ENCODE data around the gene GRIK3.

Gene GRIK3

DNA sequence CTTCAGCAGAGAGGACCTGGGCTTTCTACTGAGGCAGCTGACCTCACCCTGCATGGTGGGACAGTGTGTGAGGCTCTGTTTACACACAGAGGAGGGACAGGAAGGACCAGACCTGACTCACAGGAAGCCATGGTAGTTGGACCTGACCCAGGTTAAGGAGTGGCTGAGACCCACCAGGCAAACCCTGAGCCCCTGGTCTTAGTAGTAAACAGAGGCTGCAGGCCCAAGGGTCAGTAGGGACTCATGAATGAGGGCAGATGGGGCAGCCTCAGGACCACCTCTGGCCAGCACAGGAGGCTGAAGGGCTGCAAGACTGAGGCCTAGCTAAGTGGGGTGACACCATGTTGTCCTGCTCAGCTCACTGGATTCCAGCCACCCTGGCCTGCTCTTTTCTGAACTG, 273.2 kb downstream of the GRIK3 start:
- Histone ChIP-seq H3K79me1 (replicated peaks; ENCODE audit: low read length, poor library complexity, severe bottlenecking) (no peaks in the 10 kb centered on the region), H3K4ac (ENCODE audit: low read depth in 1 of 2, low read length in 2 of 2) (no peak overlapping the region), H4K8ac (ENCODE audit: low read length) (no peak overlapping the region), H3K9ac (ENCODE audit: low read length) (no peak overlapping the region), H2BK120ac (ENCODE audit: low read depth, low read length) (no peak overlapping the region), H3K9me3 (ENCODE audit: control insufficient read depth, low read length) (no peaks in the 10 kb centered on the region), H2BK12ac (ENCODE audit: low read length in 2 of 2) (no peak overlapping the region), H2BK15ac (ENCODE audit: low read depth, poor library complexity, severe bottlenecking) (no peak overlapping the region), H2BK5ac (ENCODE audit: low read depth, low read length, poor library complexity, severe bottlenecking) (no peak overlapping the region), H2AK5ac (ENCODE audit: low read length, severe bottlenecking) (no peak overlapping the region), H3K4me2 (ENCODE audit: low read length, poor library complexity, severe bottlenecking) (no peak overlapping the region), H3K4me3 (ENCODE audit: insufficient read depth in 1 of 2, low read depth in 1 of 2, low read length in 2 of 2) (no peak overlapping the region), H3K14ac (ENCODE audit: low read length in 2 of 2) (no peak overlapping the region), H3K27me3 (ENCODE audit: control insufficient read depth in 1 of 2, insufficient read depth in 1 of 2, low read length in 2 of 2) (no peaks in the 10 kb centered on the region), H4K91ac (ENCODE audit: low read length) (no peak overlapping the region), H3K4me1 (ENCODE audit: control insufficient read depth, insufficient read depth, low read depth, low read length) (no peaks in the 10 kb centered on the region), H3K36me3 (ENCODE audit: control insufficient read depth in 1 of 2, insufficient read depth in 2 of 2, low read depth in 1 of 2, low read length in 2 of 2) (no peaks in the 10 kb centered on the region), H3K18ac (ENCODE audit: low read depth in 1 of 2, low read length in 2 of 2) (no peak overlapping the region), H3K23ac (ENCODE audit: low read length in 2 of 2) (no peak overlapping the region), H2AFZ (ENCODE audit: low read depth, low read length) (no peak overlapping the region), H3K27ac (ENCODE audit: low read length, poor library complexity, severe bottlenecking) (no peak overlapping the region)
- no peak for DNase-seq

DNA sequence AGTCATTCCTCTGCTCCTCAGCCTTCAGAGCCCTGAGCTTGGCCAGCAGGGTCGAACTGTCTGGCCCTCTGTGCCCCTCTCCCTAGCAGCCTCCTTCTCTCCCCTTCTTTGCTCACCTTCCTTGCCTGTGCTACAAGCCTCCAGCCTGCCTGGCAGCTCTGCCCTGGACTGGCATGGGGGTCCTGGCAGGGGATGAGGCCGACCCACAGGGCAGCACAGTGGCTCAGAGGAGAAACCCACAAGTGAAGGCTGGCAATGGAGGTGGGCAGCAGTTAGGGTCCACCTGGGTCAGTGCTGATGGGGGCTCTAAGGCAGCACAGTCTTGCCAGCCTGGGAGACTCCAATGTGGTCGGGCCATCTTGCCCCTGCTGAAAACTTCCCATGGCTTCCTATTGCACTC, 274.2 kb downstream of the GRIK3 start:
- Histone ChIP-seq H3K23ac (ENCODE audit: low read length in 2 of 2) (no peak overlapping the region), H3K9ac (ENCODE audit: low read length) (no peak overlapping the region), H3K36me3 (ENCODE audit: control insufficient read depth in 1 of 2, insufficient read depth in 2 of 2, low read depth in 1 of 2, low read length in 2 of 2) (no peaks in the 10 kb centered on the region), H3K18ac (ENCODE audit: low read depth in 1 of 2, low read length in 2 of 2) (no peak overlapping the region), H3K4me1 (ENCODE audit: control insufficient read depth, insufficient read depth, low read depth, low read length) (no peaks in the 10 kb centered on the region), H2BK120ac (ENCODE audit: low read depth, low read length) (no peak overlapping the region), H3K27ac (ENCODE audit: low read length, poor library complexity, severe bottlenecking) (no peak overlapping the region), H2AFZ (ENCODE audit: low read depth, low read length) (no peak overlapping the region), H3K4ac (ENCODE audit: low read depth in 1 of 2, low read length in 2 of 2) (no peak overlapping the region), H2BK5ac (ENCODE audit: low read depth, low read length, poor library complexity, severe bottlenecking) (no peak overlapping the region), H2BK12ac (ENCODE audit: low read length in 2 of 2) (no peak overlapping the region), H3K14ac (ENCODE audit: low read length in 2 of 2) (no peak overlapping the region), H3K79me1 (replicated peaks; ENCODE audit: low read length, poor library complexity, severe bottlenecking) (no peaks in the 10 kb centered on the region), H3K4me2 (ENCODE audit: low read length, poor library complexity, severe bottlenecking) (no peak overlapping the region), H3K4me3 (ENCODE audit: insufficient read depth in 1 of 2, low read depth in 1 of 2, low read length in 2 of 2) (no peak overlapping the region), H3K9me3 (ENCODE audit: control insufficient read depth, low read length) (no peaks in the 10 kb centered on the region), H4K91ac (ENCODE audit: low read length) (peak overlapping the region; percentile 35), H4K8ac (ENCODE audit: low read length) (no peak overlapping the region), H3K27me3 (ENCODE audit: control insufficient read depth in 1 of 2, insufficient read depth in 1 of 2, low read length in 2 of 2) (no peaks in the 10 kb centered on the region), H2BK15ac (ENCODE audit: low read depth, poor library complexity, severe bottlenecking) (no peak overlapping the region), H2AK5ac (ENCODE audit: low read length, severe bottlenecking) (no peak overlapping the region)
- no peak for DNase-seq
- 38% methylated on average over 3 of the region's 3 CpGs for WGBS

DNA sequence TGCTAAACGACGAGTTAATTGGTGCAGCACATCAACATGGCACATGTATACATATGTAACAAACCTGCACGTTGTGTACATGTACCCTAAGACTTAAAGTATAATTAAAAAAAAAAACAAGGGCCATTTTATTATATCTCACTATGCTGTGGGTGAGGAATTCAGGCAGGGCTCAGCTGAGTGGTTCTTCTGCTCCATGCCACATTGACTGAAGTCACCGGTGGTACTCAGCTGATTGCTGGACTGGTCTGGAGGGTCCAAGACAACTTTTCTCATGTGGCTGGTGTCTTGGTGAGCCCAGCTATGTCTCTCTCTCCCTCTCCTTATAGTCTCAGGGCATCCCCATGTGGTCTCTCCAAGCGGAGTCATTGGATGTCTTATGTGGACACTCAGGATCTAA, 275.0 kb downstream of the GRIK3 start:
- H3K27me3 ChIP-seq (ENCODE audit: control insufficient read depth in 1 of 2, insufficient read depth in 1 of 2, low read length in 2 of 2), result peaks cover 0 to 4% of the 10 kb centered on the region in 2 experiments
- no peak overlapping the region for H2AFZ ChIP-seq (ENCODE audit: low read depth, low read length)
- H2BK5ac ChIP-seq (ENCODE audit: low read depth, low read length, poor library complexity, severe bottlenecking), result no peak overlapping the region
- H2AK5ac ChIP-seq (ENCODE audit: low read length, severe bottlenecking), result no peak overlapping the region
- no peak overlapping the region for H3K27ac ChIP-seq (ENCODE audit: low read length, poor library complexity, severe bottlenecking)
- H2BK120ac ChIP-seq (ENCODE audit: low read depth, low read length), result no peak overlapping the region
- no peak overlapping the region for H3K4me3 ChIP-seq (ENCODE audit: insufficient read depth in 1 of 2, low read depth in 1 of 2, low read length in 2 of 2)
- H3K9me3 ChIP-seq (ENCODE audit: control insufficient read depth, low read length), result no peaks in the 10 kb centered on the region
- DNase-seq, result no peak
- no peak overlapping the region for H3K23ac ChIP-seq (ENCODE audit: low read length in 2 of 2)
- no peak overlapping the region for H2BK15ac ChIP-seq (ENCODE audit: low read depth, poor library complexity, severe bottlenecking)
- no peak overlapping the region for H4K91ac ChIP-seq (ENCODE audit: low read length)
- no peaks in the 10 kb centered on the region for H3K4me1 ChIP-seq (ENCODE audit: control insufficient read depth, insufficient read depth, low read depth, low read length)
- H3K79me1 ChIP-seq (replicated peaks; ENCODE audit: low read length, poor library complexity, severe bottlenecking), result no peaks in the 10 kb centered on the region
- H4K8ac ChIP-seq (ENCODE audit: low read length), result no peak overlapping the region
- WGBS, result 75% methylated on average over 2 of the region's 5 CpGs
- H3K4me2 ChIP-seq (ENCODE audit: low read length, poor library complexity, severe bottlenecking), result no peak overlapping the region
- no peak overlapping the region for H3K9ac ChIP-seq (ENCODE audit: low read length)
- no peak overlapping the region for H3K18ac ChIP-seq (ENCODE audit: low read depth in 1 of 2, low read length in 2 of 2)
- no peak overlapping the region for H3K14ac ChIP-seq (ENCODE audit: low read length in 2 of 2)
- no peaks in the 10 kb centered on the region for H3K36me3 ChIP-seq (ENCODE audit: control insufficient read depth in 1 of 2, insufficient read depth in 2 of 2, low read depth in 1 of 2, low read length in 2 of 2)
- no peak overlapping the region for H3K4ac ChIP-seq (ENCODE audit: low read depth in 1 of 2, low read length in 2 of 2)
- H2BK12ac ChIP-seq (ENCODE audit: low read length in 2 of 2), result no peak overlapping the region

DNA sequence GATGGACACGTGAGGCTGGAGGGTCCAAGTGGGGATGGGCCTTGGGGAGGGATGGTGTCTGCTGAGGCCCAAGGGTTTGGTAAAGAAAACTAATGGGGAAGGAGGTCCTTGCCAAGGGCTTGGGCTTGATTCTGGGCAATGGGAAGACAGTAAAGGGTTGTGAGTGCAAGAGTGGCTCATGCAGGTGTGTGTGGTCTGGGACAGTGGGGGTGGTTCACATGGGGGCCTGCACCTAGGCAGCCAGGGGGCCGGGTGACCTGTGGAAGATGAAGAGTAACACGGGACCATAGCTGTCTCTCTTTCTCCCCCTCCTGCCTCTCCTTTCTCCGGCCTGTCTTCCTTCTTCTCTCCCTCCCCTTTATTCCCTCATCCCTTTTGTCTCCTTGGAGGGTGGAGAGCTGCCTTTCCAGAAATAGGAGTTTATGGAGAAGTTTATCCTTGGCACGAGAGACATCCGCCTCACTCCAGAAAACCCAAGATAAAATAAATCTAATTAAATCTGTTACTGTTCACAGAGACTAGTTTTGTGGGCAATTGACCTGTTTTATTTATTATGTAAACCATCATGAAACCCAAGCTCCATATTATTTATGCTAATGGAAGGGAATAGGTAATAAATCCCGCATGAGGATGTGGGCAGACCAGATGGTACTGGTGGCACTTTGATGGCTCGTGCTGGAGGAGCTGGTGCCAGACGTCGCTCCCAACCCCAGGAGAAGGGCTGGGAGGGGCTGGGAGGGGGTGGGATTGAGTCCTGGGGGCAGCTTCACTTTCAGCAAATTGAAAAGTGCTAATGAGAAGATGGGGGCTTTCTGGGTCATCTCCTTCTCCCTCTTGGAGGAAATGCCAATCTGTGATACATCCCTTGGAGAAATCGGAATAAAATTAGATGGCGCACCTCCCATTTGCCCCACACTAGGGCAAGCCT, 278.7 kb downstream of the GRIK3 start:
- H3K9ac ChIP-seq (ENCODE audit: low read length), result no peak overlapping the region
- H3K23ac ChIP-seq (ENCODE audit: low read length in 2 of 2), result no peak overlapping the region
- H3K79me1 ChIP-seq (replicated peaks; ENCODE audit: low read length, poor library complexity, severe bottlenecking), result no peaks in the 10 kb centered on the region
- H4K8ac ChIP-seq (ENCODE audit: low read length), result no peak overlapping the region
- H3K4me2 ChIP-seq (ENCODE audit: low read length, poor library complexity, severe bottlenecking), result no peak overlapping the region
- H3K4me3 ChIP-seq (ENCODE audit: insufficient read depth in 1 of 2, low read depth in 1 of 2, low read length in 2 of 2), result no peak overlapping the region
- no peak overlapping the region for H2AK5ac ChIP-seq (ENCODE audit: low read length, severe bottlenecking)
- H2BK12ac ChIP-seq (ENCODE audit: low read length in 2 of 2), result no peak overlapping the region
- no peak overlapping the region for H3K4ac ChIP-seq (ENCODE audit: low read depth in 1 of 2, low read length in 2 of 2)
- H3K18ac ChIP-seq (ENCODE audit: low read depth in 1 of 2, low read length in 2 of 2), result no peak overlapping the region
- H2BK120ac ChIP-seq (ENCODE audit: low read depth, low read length), result no peak overlapping the region
- peaks cover 0 to 7% of the 10 kb centered on the region in 2 experiments for H3K27me3 ChIP-seq (ENCODE audit: control insufficient read depth in 1 of 2, insufficient read depth in 1 of 2, low read length in 2 of 2)
- no peak overlapping the region for H2AFZ ChIP-seq (ENCODE audit: low read depth, low read length)
- no peaks in the 10 kb centered on the region for H3K9me3 ChIP-seq (ENCODE audit: control insufficient read depth, low read length)
- no peak overlapping the region for H2BK15ac ChIP-seq (ENCODE audit: low read depth, poor library complexity, severe bottlenecking)
- no peak overlapping the region for H3K27ac ChIP-seq (ENCODE audit: low read length, poor library complexity, severe bottlenecking)
- H2BK5ac ChIP-seq (ENCODE audit: low read depth, low read length, poor library complexity, severe bottlenecking), result no peak overlapping the region
- H3K4me1 ChIP-seq (ENCODE audit: control insufficient read depth, insufficient read depth, low read depth, low read length), result no peaks in the 10 kb centered on the region
- no peak overlapping the region for H3K14ac ChIP-seq (ENCODE audit: low read length in 2 of 2)
- no peak overlapping the region for H4K91ac ChIP-seq (ENCODE audit: low read length)
- no peak for DNase-seq
- WGBS, result 75% methylated on average over 7 of the region's 12 CpGs
- H3K36me3 ChIP-seq (ENCODE audit: control insufficient read depth in 1 of 2, insufficient read depth in 2 of 2, low read depth in 1 of 2, low read length in 2 of 2), result no peaks in the 10 kb centered on the region

Data from mesenchymal stem cell (in vitro differentiated cells and primary cell).